HCT116 (cell line): Measurements from ENCODE around the gene GRIA2.

Experiments
- EZH2 ChIP-seq: fragments of 200-600 bp; sonication (generic); IDR thresholded peaks from 2 replicates; pipeline ENCODE4 v1.6.1; 2017; ENCODE audit warnings: antibody characterized with exemption, mixed run types
- EZH2phosphoT487 ChIP-seq: fragments of 200-600 bp; IDR thresholded peaks from 2 replicates; pipeline ENCODE4 v1.6.1; 2018; ENCODE audit warnings: antibody characterized with exemption, borderline replicate concordance
- FOSL1 ChIP-seq: IDR thresholded peaks from 2 replicates; pipeline ENCODE4 v1.6.1; 2012; ENCODE audit warnings: low read depth
- JUND ChIP-seq: IDR thresholded peaks from 2 replicates; pipeline ENCODE4 v1.6.1; 2012
- MAX ChIP-seq: IDR thresholded peaks from 2 replicates; pipeline ENCODE4 v1.6.1; 2012
- POLR2A ChIP-seq: IDR thresholded peaks from 2 replicates; pipeline ENCODE4 v1.7.0; 2011; ENCODE audit warnings: borderline replicate concordance; ENCODE audit not compliant: insufficient read depth, insufficient read length; ENCODE audit errors: extremely low read depth
- POLR2AphosphoS5 ChIP-seq: IDR thresholded peaks from 2 replicates; pipeline ENCODE4 v1.6.1; 2011; ENCODE audit warnings: mild to moderate bottlenecking, low read depth, low read length, moderate library complexity
- SIN3A ChIP-seq: IDR thresholded peaks from 2 replicates; pipeline ENCODE4 v1.6.1; 2012; ENCODE audit warnings: low read depth
- SP1 ChIP-seq: IDR thresholded peaks from 2 replicates; pipeline ENCODE4 v1.6.1; 2012; ENCODE audit warnings: low read depth
- SRF ChIP-seq: IDR thresholded peaks from 2 replicates; pipeline ENCODE4 v1.6.1; 2012; ENCODE audit warnings: low read depth
- YY1 ChIP-seq: IDR thresholded peaks from 2 replicates; pipeline ENCODE4 v1.6.1; 2011; ENCODE audit warnings: low read length, low read depth, moderate library complexity, mild to moderate bottlenecking; ENCODE audit not compliant: insufficient replicate concordance; ENCODE audit errors: extremely low read depth
- TF ChIP-seq, protein P1 (sequence below), 3 experiments: fragments of 200-600 bp in 1 of 3; sonication (generic) in 1 of 3; IDR thresholded peaks in 2 of 3; conservative IDR thresholded peaks in 1 of 3; 2 replicates each; pipeline ENCODE4 v1.5.1; 2012 to 2017; ENCODE audit warnings: low read depth in 2 of 3, low read length in 2 of 3, antibody characterized with exemption in 1 of 3, borderline replicate concordance in 1 of 3, control low read depth in 1 of 3, mild to moderate bottlenecking in 1 of 3, mixed read lengths in 1 of 3, mixed run types in 1 of 3, moderate library complexity in 1 of 3; ENCODE audit not compliant: insufficient read depth in 1 of 3
- TF ChIP-seq, protein P2 (sequence below): IDR thresholded peaks from 2 replicates; pipeline ENCODE4 v1.6.1; 2012; ENCODE audit warnings: low read depth

- no peak for TF ChIP-seq EZH2phosphoT487
- TF ChIP-seq, protein P1, sequence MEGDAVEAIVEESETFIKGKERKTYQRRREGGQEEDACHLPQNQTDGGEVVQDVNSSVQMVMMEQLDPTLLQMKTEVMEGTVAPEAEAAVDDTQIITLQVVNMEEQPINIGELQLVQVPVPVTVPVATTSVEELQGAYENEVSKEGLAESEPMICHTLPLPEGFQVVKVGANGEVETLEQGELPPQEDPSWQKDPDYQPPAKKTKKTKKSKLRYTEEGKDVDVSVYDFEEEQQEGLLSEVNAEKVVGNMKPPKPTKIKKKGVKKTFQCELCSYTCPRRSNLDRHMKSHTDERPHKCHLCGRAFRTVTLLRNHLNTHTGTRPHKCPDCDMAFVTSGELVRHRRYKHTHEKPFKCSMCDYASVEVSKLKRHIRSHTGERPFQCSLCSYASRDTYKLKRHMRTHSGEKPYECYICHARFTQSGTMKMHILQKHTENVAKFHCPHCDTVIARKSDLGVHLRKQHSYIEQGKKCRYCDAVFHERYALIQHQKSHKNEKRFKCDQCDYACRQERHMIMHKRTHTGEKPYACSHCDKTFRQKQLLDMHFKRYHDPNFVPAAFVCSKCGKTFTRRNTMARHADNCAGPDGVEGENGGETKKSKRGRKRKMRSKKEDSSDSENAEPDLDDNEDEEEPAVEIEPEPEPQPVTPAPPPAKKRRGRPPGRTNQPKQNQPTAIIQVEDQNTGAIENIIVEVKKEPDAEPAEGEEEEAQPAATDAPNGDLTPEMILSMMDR (IDR thresholded peaks at IDR 0.05 in 2 of 3, conservative IDR thresholded peaks at IDR 0.05 in 1 of 3; ENCODE audit: borderline replicate concordance in 1 of 3, insufficient read depth in 1 of 3, low read depth in 2 of 3, low read length in 2 of 3): peak in 2 of 3 experiments; percentile 26 to 45; a peak in 2 of 6 replicates
- no peak for TF ChIP-seq POLR2A
- TF ChIP-seq, protein P2, sequence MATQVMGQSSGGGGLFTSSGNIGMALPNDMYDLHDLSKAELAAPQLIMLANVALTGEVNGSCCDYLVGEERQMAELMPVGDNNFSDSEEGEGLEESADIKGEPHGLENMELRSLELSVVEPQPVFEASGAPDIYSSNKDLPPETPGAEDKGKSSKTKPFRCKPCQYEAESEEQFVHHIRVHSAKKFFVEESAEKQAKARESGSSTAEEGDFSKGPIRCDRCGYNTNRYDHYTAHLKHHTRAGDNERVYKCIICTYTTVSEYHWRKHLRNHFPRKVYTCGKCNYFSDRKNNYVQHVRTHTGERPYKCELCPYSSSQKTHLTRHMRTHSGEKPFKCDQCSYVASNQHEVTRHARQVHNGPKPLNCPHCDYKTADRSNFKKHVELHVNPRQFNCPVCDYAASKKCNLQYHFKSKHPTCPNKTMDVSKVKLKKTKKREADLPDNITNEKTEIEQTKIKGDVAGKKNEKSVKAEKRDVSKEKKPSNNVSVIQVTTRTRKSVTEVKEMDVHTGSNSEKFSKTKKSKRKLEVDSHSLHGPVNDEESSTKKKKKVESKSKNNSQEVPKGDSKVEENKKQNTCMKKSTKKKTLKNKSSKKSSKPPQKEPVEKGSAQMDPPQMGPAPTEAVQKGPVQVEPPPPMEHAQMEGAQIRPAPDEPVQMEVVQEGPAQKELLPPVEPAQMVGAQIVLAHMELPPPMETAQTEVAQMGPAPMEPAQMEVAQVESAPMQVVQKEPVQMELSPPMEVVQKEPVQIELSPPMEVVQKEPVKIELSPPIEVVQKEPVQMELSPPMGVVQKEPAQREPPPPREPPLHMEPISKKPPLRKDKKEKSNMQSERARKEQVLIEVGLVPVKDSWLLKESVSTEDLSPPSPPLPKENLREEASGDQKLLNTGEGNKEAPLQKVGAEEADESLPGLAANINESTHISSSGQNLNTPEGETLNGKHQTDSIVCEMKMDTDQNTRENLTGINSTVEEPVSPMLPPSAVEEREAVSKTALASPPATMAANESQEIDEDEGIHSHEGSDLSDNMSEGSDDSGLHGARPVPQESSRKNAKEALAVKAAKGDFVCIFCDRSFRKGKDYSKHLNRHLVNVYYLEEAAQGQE: no peak
- no peak for TF ChIP-seq SP1
- no peak for TF ChIP-seq FOSL1
- TF ChIP-seq SRF: no peak
- TF ChIP-seq POLR2AphosphoS5: no peak
- TF ChIP-seq EZH2: no peak
- no peak for TF ChIP-seq JUND
- no peak for TF ChIP-seq SIN3A
- no peak for TF ChIP-seq MAX
- TF ChIP-seq YY1: no peak
Measured at GRCh38 chr4:157172011-157172410, 48.5 kb upstream of the GRIA2 start.
